Astrocyte of the cerebellum (primary cell): ENCODE data around the gene XXYLT1.

Experiments used
- DNase-seq: peaks from one replicate; pipeline ENCODE4 v3.0.0-alpha.2; 2011; ENCODE audit warnings: low read depth
- H3K4me3 ChIP-seq: 2 replicates; pipeline ENCODE4 v1.5.1; 2011; ENCODE audit warnings: mild to moderate bottlenecking, low read depth, low read length, moderate library complexity
- CTCF ChIP-seq: IDR thresholded peaks from 2 replicates; pipeline ENCODE4 v1.5.1; 2012; ENCODE audit warnings: low read length, low read depth, moderate library complexity, mild to moderate bottlenecking; ENCODE audit errors: missing control alignments
- in situ Hi-C: cut with HindIII; loops from 2 replicates; pipeline ENCODE4 v1.10.0; 2017; ENCODE audit warnings: low sequenced_read_pairs

Gene XXYLT1

GRCh38 chr3:195247863-195248189, 23.1 kb downstream of the XXYLT1 start:
- no peak for DNase-seq
- H3K4me3 ChIP-seq, result no peak overlapping the region
- no peak for TF ChIP-seq CTCF
- in situ Hi-C loops, result no loop called here

GRCh38 chr3:195247086-195247862, 23.7 kb downstream of the XXYLT1 start:
- H3K4me3 ChIP-seq, result no peak overlapping the region
- no peak for DNase-seq
- in situ Hi-C loops, result no loop called here
- TF ChIP-seq CTCF, result no peak

GRCh38 chr3:195246581-195246995, 24.4 kb downstream of the XXYLT1 start:
- in situ Hi-C loops, result no loop called here
- no peak for TF ChIP-seq CTCF
- DNase-seq, result no peak
- no peak overlapping the region for H3K4me3 ChIP-seq

GRCh38 chr3:195245531-195245951, 25.4 kb downstream of the XXYLT1 start:
- DNase-seq, result no peak
- no peak for TF ChIP-seq CTCF
- in situ Hi-C loops, result no loop called here
- H3K4me3 ChIP-seq, result no peak overlapping the region

- H3K4me3 ChIP-seq, result no peak overlapping the region
- no peak for DNase-seq
- in situ Hi-C loops, result no loop called here
- TF ChIP-seq CTCF, result no peak
Observed at GRCh38 chr3:195241592-195242355, 29.2 kb downstream of the XXYLT1 start.

GRCh38 chr3:195240939-195241338, 30.0 kb downstream of the XXYLT1 start:
- no peak for DNase-seq
- in situ Hi-C loops, result no loop called here
- no peak overlapping the region for H3K4me3 ChIP-seq
- TF ChIP-seq CTCF, result no peak
